CMK (cell line): ENCODE results near the gene SPG7.

Source experiments
- DNase-seq: peaks from one replicate; pipeline ENCODE4 v3.0.0-alpha.2; 2010; ENCODE audit warnings: low read depth

The SPG7 gene

GRCh38 chr16:89517128-89517527 lies 8.9 kb downstream of the SPG7 start:
- no peak for DNase-seq

DNA sequence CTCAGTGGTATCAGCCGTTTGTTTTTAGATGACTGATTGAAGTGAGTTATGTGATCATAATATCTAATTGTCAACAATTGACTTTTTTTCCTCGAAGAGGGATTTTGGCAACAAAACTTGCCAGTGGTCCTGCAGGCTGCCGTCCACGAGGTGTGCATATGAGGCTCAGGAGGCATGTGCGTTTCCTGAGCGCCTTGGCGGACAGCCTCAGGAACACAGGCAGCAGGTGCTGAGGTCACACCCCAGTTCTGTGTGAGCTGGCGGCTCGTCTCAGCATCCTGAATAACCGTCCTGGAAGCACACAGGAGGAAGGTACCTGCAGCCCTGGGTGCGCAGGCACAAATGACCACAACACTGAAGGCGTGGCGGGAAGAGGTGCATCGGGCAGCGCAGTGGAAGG lies 11.7 kb downstream of the SPG7 start:
- no peak for DNase-seq

DNA sequence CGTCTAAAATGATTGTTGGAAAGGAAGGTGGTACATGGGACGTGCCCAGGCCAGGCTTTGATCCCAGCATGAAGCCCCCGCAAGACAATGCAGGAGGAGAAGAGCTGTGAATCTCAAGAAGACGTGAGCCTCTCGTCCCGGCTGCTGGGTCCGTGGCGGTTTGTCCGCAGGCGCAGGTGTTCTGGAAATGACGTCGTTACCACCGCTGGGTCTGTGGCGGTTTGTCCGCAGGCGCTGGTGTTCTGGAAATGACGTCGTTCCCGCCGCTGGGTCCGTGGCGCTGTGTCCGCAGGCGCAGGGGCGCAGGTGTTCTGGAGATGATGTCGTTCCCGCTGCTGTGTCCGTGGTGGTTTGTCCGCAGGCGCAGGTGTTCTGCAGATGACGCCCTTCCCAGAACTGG lies 14.1 kb downstream of the SPG7 start:
- no peak for DNase-seq

DNA sequence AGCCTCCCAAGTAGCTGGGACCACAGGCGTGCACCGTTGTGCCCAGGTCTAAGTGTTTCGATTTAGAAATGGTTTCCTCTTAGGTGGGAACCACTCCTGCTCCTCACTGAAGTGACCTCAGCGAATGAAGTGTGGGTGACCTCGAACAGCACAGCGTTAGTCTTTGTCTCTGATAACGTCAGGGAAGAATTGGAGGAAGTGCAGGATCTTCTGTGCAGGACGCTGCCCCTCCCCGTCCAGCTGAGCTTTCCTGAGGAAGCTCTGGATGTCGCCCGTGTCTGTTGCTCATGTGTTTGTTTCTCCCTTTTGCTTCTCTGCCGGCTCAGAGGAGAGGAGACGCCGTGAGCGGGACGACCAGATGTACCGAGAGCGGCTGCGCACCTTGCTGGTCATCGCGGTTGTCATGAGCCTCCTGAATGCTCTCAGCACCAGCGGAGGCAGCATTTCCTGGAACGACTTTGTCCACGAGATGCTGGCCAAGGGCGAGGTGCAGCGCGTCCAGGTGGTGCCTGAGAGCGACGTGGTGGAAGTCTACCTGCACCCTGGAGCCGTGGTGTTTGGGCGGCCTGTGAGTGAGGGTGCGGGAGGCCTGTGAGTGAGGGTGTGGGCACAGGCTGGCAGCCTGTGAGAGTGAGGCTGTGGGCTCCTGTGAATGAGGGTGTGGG lies 15.6 kb downstream of the SPG7 start:
- DNase-seq: no peak

- DNase-seq: no peak
Observed at GRCh38 chr16:89525146-89525913, 17.1 kb downstream of the SPG7 start.

DNA sequence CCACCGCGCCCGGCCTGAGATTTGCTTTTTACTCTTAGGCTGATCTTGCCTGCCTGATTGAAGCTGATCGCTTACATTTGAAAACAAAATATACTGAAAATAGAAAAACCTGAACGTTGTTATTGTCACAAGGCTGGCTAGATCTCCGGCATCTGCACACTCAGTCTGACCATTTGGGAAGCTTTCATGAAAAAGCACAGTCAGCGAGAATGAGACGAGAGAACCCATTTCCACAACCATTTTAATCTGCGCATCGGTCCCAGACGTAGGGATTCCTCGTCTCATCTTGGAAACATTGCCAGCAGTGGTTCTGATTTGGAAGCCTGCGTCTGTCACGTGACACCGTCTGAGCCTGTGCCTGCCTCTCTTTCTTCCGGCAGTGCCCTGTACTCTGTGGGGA lies 20.9 kb downstream of the SPG7 start:
- DNase-seq: no peak

DNA sequence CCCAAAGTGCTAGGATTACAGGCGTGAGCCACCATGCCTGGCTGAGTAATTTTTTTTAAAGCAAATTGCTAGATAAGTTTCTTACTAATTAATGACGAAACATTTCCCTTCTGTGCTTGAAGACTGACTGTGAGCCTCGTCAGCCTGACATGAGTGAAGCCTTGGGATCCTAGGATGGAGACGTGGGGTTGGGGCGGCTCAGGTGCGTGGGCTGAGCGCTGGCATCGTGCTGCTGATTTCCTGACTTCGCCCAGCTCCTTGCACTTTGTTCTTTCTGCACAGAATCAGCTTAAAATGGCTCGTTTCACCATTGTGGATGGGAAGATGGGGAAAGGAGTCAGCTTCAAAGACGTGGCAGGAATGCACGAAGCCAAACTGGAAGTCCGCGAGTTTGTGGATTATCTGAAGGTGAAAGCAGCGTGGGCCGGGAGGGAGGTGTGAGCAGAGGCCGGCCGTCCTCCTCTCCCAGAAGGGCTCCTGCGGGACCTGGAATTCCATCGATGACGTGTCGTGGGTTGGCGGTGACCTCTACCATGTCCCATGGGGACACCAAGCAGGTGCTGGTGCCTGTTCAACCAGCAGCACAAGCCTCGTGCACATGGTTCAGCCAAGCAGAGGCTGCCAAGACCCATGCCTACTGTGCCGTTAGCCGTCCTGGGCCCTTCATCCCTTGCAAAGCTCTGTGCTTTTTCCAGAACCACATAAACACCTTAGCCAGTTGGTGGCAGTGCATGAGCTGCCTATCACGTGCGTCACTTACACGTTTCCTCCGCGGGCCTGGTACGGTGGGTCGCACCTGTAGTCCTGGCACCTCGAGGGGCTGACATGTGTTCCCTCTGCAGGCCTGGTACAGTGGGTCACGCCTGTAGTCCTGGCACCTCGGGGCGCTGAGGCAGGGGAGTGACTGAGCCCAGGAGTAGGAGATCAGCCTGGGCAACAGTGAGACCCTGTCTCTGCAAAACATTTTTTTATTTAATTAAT lies 22.5 kb downstream of the SPG7 start:
- DNase-seq: no peak

DNA sequence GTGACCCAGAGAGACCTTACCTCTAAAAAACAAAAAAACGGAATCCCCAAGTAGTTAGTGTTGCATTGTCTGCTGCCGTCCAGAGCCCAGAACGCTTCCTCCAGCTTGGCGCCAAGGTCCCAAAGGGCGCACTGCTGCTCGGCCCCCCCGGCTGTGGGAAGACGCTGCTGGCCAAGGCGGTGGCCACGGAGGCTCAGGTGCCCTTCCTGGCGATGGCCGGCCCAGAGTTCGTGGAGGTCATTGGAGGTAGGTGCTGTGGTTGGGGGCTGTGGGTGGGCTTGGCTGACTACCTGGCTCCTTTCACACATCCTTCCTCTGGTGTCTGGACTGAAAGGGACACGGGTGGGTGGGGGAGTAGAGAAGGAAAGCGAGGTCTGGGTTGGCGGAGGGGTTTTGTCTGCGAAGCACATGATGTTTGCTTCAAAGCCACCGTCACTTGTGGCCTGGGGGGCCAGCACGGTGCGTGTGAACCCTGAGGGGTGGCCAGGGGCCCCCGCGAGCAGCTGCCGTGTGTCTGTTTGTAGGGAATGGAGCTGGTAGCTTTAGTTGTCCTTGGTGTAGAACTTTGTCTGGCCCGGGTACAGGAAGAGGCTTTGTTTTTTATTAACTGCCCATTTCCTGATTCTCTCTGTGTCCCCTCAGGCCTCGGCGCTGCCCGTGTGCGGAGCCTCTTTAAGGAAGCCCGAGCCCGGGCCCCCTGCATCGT lies 23.8 kb downstream of the SPG7 start:
- no peak for DNase-seq

DNA sequence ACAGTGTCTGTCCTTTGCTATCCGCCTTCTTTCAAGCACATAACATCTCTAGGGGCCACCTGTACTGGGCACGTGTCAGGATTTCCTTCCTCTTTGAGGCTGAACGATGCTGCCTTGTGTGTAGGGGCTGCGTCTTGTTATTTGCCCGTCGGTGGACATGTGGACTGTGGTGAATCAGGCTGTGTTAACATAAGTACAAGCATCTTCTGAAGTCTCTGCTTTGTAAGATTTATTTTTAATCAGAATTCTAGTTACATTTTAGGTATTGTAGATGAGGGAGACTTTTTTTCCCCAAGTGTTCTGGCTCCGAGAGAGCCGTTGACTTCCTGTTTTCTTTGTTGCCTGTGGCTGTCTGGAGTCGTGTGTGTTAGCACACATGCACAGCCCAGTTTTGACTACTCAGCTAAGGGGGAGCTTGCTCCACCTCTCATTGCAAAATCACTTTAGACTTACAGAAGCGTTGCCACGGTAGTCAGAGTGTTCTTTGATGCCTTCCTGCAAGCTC lies 26.1 kb downstream of the SPG7 start:
- no peak for DNase-seq

- no peak for DNase-seq
Observed at GRCh38 chr16:89536371-89536770, 28.2 kb downstream of the SPG7 start.

- DNase-seq: no peak
Observed at GRCh38 chr16:89536886-89537548, 28.8 kb downstream of the SPG7 start.

GRCh38 chr16:89537549-89537925 lies 29.3 kb downstream of the SPG7 start:
- DNase-seq: no peak

- DNase-seq: no peak
Observed at GRCh38 chr16:89538286-89538685, 30.1 kb downstream of the SPG7 start.

DNA sequence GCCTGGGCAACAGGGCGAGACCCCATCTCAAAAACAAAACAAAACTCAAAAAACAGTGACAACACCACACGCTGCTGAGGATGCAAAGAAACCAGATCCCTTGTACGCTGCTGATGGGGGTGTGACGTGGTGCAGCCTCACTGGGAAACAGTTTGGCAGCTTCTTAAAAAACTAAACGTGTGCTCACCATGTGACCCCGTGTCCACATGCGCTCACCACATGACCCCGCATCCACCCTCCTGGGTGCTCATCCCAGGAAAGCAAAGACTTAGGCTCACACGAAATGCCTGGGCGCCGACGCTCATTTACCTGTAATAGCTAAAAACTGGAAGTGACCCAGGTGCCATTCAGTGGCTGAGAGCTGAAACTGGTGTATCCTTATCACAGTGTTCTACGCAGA lies 32.4 kb downstream of the SPG7 start:
- DNase-seq: no peak

GRCh38 chr16:89541792-89542191 lies 33.6 kb downstream of the SPG7 start:
- no peak for DNase-seq

- DNase-seq: no peak
Observed at GRCh38 chr16:89544113-89544512, 35.9 kb downstream of the SPG7 start.

- DNase-seq: no peak
Observed at GRCh38 chr16:89544713-89545043, 36.5 kb downstream of the SPG7 start.

DNA sequence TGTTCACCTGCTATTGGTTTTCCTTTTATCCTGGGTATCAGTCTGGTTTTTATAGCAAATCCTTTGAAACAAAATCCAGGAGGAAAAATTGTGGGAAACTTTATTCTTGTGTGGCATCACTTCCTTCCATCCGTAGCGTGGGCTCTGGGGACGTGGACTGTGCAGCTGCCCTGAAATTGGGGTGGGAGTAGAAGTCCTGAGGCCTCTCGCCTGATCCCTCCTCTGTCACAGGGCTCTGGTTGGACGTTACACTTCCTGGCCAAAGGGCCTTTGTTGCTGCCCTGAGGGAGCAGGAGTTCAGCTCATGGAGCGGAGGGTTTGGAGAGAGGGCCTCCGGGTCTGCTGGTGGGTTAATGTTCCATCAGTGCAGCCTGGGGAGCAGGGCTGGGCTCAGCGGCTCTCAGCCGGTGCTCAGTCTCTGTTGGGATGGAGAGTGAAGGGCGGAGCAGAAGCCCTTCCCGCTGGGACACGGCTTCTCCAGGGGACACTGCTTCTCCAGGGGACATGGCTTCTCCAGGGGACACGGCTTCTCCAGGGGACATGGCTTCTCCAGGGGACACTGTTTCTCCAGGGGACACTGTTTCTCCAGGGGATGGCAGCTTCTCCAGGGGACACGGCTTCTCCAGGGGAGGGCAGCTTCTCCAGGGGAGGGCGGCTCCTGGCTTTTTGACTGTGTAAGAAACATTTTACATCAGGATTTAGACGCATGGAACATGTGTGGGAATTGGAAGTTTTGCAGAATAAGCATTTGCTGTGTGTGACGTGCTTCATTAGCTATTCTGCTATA lies 37.0 kb downstream of the SPG7 start:
- no peak for DNase-seq

DNA sequence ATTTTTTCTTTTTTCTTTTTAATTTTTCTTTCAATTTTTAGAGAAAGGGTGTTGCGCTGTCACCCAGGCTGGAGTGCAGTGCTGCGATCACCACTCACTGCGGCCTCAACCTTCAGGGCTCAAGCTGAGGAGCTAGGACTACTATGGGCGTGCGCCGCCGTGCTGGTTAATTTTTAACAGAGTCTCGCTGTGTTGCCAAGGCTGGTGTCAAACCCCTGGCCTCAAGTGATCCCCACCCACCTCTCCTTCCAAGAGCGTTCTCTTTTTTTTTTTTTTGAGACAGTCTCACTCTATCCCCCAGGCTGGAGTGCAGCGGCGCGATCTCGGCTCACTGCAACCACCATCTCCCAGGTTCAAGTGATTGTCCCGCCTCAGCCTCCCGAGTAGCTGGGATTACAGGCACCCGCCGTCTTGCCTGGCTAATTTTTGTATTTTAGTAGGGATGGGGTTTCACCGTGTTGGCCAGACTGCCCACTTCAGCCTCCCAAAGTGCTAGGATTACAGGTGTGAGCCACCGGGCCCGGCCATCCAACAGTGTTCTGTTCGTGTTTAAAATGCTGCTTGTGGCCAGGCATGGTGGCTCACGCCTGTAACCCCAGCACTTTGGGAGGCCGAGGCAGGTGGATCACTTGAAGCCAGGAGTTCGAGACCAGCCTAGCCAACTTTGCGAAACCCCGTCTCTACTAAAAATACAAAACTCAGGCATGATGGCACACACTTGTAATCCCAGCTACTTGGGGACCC lies 37.8 kb downstream of the SPG7 start:
- no peak for DNase-seq

GRCh38 chr16:89546781-89547180 lies 38.6 kb downstream of the SPG7 start:
- DNase-seq: no peak
